IPS DF 6.9 (cell line): ENCODE data around the gene LYRM9.
"Not testable (repeated sequence)": the region's sequence is repeated elsewhere in the genome, so short reads cannot be mapped to it uniquely, and the experiment has no call there.

Experiments used
- DNase-seq: peaks from one replicate; pipeline ENCODE4 v3.0.0-alpha.2; 2013; ENCODE audit warnings: low read depth, low spot score
- H3K27ac ChIP-seq: one replicate; pipeline ENCODE4 v1.5.1; 2013; ENCODE audit warnings: low read length, control low read depth
- H3K27me3 ChIP-seq: 2 replicates; pipeline ENCODE4 v1.6.1; 2013; ENCODE audit warnings: mild to moderate bottlenecking, low read length; ENCODE audit not compliant: control insufficient read depth, insufficient read depth
- H3K36me3 ChIP-seq: 2 replicates; pipeline ENCODE4 v1.6.1; 2013; ENCODE audit warnings: low read length; ENCODE audit not compliant: control insufficient read depth, insufficient read depth
- H3K4me1 ChIP-seq: 2 replicates; pipeline ENCODE4 v1.6.1; 2013; ENCODE audit warnings: low read length; ENCODE audit not compliant: control insufficient read depth, insufficient read depth
- H3K4me3 ChIP-seq: 2 replicates; pipeline ENCODE4 v1.5.1; 2013; ENCODE audit warnings: mild to moderate bottlenecking, low read length
- H3K9me3 ChIP-seq: 2 replicates; pipeline ENCODE4 v1.6.1; 2013; ENCODE audit warnings: low read length, inconsistent platforms; ENCODE audit not compliant: control insufficient read depth, insufficient read depth
- WGBS: extraction: QIAGEN DNeasy Blood & Tissue Kit; methylation state at CpG from one replicate; pipeline ENCODE4 v1.1.7; 2013; ENCODE audit warnings: mixed read lengths, missing lambda C conversion rate; ENCODE audit not compliant: insufficient read length, insufficient coverage; 5-methylcytosine and 5-hydroxymethylcytosine counted together

LYRM9 gene

GRCh38 chr17:27893841-27894503 lies 807 bp upstream of the LYRM9 start:
- H3K27ac ChIP-seq: no peak overlapping the region
- H3K9me3 ChIP-seq: no peaks in the 10 kb centered on the region
- H3K4me3 ChIP-seq: no peak overlapping the region
- no peak for DNase-seq
- H3K36me3 ChIP-seq: no peaks in the 10 kb centered on the region
- H3K4me1 ChIP-seq: peaks cover 4% of the 10 kb centered on the region
- H3K27me3 ChIP-seq: no peaks in the 10 kb centered on the region
- WGBS: no CpG with 5 or more reads among the region's 7 CpGs

DNA sequence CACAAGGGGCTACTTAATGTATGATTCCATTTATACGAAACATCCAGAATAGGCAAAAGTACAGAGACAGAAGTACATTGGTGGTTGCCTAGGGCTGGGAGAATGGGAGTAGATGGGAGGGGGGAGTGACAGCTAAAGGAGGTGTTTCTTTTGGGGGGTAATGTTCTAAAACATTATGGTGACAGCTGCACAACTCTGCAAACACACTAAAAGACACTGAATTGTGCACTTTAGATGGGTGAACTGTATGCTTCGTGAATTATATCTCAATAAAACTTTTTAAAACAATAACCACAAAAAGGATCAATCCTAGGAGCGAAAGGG lies 661 bp downstream of the LYRM9 start:
- no peaks in the 10 kb centered on the region for H3K27me3 ChIP-seq
- H3K4me1 ChIP-seq: peaks cover 8% of the 10 kb centered on the region
- DNase-seq: no peak
- no peaks in the 10 kb centered on the region for H3K9me3 ChIP-seq
- H3K36me3 ChIP-seq: no peaks in the 10 kb centered on the region
- H3K4me3 ChIP-seq: peak overlapping the region; percentile 39; the same call in 1 of the 2 replicates
- no peak overlapping the region for H3K27ac ChIP-seq
- no CpG with 5 or more reads among the region's 3 CpGs for WGBS

GRCh38 chr17:27891841-27892240 lies 1.3 kb downstream of the LYRM9 start:
- Histone ChIP-seq H3K27me3 (no peaks in the 10 kb centered on the region), H3K27ac (no peak overlapping the region), H3K9me3 (no peaks in the 10 kb centered on the region), H3K36me3 (no peaks in the 10 kb centered on the region), H3K4me3 (no peak overlapping the region), H3K4me1 (peaks cover 6% of the 10 kb centered on the region)
- no peak for DNase-seq
- WGBS: no CpG with 5 or more reads among the region's 9 CpGs

- Histone ChIP-seq H3K4me1 (peaks cover 6% of the 10 kb centered on the region; the same call in 1 of the 2 replicates), H3K4me3 (no peak overlapping the region)
- no CpG with 5 or more reads among the region's 4 CpGs for WGBS
Measured at GRCh38 chr17:27889711-27890251, 3.4 kb downstream of the LYRM9 start.

DNA sequence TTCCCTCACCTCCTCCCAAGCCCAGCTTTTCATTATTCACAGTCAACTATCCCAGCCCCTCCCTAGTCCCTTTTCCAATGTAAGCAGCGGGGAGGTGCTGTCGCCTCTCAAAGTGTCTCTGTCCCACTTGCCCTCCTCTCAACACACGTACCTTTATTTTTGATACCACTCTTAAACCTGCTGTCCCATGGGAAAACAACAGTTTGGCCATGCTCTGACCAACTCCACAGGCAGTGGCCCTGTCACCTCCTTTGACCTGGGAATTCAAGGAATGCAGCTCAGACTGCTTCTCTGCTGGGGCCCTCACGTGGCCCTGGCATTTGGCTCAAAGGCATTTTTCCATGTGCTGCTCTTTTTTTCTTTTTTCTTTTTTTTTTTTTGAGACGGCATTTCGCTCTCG lies 4.2 kb downstream of the LYRM9 start:
- Histone ChIP-seq H3K4me3 (no peak overlapping the region), H3K27me3 (no peaks in the 10 kb centered on the region), H3K36me3 (no peaks in the 10 kb centered on the region), H3K9me3 (no peaks in the 10 kb centered on the region), H3K4me1 (peaks cover 6% of the 10 kb centered on the region; the same call in 1 of the 2 replicates), H3K27ac (no peak overlapping the region)
- WGBS: no CpG with 5 or more reads among the region's 7 CpGs
- DNase-seq: peak; percentile 58

More at GRCh38 chr17:27889711-27890251, 3.4 kb downstream of the LYRM9 start:
- DNase-seq: no peak
- H3K9me3 ChIP-seq: no peaks in the 10 kb centered on the region
- H3K27me3 ChIP-seq: no peaks in the 10 kb centered on the region
- H3K27ac ChIP-seq: no peak overlapping the region
- H3K36me3 ChIP-seq: no peaks in the 10 kb centered on the region

- Histone ChIP-seq H3K36me3 (no peaks in the 10 kb centered on the region), H3K9me3 (no peaks in the 10 kb centered on the region), H3K27ac (no peak overlapping the region), H3K27me3 (no peaks in the 10 kb centered on the region), H3K4me1 (peaks cover 6% of the 10 kb centered on the region; the same call in 1 of the 2 replicates), H3K4me3 (no peak overlapping the region)
- WGBS: no CpG with 5 or more reads among the region's 2 CpGs
- no peak for DNase-seq
Measured at GRCh38 chr17:27888067-27888466, 5.1 kb downstream of the LYRM9 start.

DNA sequence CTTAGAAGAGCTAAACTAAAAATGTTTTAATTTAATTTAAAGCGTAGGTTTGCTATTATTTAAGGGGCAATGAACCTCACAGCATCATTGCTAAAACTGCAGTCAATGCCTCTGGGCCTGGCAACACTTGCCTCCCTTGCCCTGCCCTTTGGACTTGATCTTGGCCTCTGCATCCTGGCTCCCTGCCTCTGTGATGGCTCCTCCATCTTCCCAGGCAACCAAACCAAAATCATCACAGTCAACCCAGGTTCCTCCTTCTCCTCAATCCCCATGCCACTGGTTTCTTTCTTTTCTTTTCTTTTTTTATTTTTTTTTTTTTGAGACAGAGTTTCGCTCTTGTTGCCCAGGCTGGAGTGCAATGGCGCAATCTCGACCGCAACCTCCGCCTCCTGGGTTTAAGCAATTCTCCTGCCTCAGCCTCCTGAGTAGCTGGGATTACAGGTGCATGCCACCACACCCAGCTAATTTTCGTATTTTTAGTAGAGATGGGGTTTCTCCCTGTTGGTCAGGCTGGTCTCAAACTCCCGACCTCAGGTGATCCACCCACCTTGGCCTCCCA lies 6.7 kb downstream of the LYRM9 start:
- H3K36me3 ChIP-seq, DNase-seq, H3K4me3 ChIP-seq, H3K27me3 ChIP-seq, H3K9me3 ChIP-seq, H3K27ac ChIP-seq, H3K4me1 ChIP-seq: not testable (repeated sequence)
- no CpG with 5 or more reads among the region's 8 CpGs for WGBS

DNA sequence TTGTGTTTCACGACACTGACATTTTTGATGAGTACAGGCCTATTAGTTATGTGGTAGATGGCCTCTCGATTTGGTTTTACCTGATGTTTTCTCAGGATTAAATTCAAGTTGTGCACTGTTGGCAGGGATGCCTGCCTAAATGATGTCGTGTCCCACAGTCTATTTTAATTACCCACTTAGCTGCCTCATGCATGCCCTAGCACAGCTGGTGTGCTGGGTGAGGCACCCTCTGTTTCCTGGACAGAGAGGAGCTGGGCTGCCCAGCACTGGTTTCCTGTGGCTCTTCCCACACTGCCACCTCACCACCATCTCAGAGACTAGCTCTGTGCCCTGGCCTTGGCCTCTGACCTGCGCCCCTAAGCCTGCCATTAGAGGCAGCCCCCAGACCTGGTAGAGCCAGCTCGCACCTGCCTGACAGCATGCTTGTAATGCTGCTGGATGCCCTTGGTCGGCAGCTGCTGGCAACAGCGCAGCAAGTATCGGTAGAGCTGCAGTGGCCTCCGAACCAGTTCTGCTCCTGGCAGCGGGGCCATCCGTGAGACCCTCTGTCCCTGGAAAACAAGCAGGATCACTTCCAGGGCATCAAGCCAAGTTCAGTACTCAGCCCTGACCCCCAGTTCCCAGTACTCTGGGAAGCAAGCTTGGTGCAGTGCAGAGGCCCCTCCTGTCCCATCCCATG lies 10.9 kb downstream of the LYRM9 start:
- Histone ChIP-seq H3K36me3 (no peaks in the 10 kb centered on the region), H3K27ac (no peak overlapping the region), H3K4me3 (no peak overlapping the region), H3K27me3 (no peaks in the 10 kb centered on the region), H3K4me1 (no peaks in the 10 kb centered on the region), H3K9me3 (no peaks in the 10 kb centered on the region)
- no peak for DNase-seq
- WGBS: no CpG with 5 or more reads among the region's 11 CpGs

GRCh38 chr17:27879987-27880608 lies 13.1 kb downstream of the LYRM9 start:
- no CpG with 5 or more reads among the region's 3 CpGs for WGBS
- Histone ChIP-seq H3K4me3 (no peak overlapping the region), H3K27me3 (no peaks in the 10 kb centered on the region), H3K4me1 (no peaks in the 10 kb centered on the region), H3K27ac (no peak overlapping the region), H3K36me3 (no peaks in the 10 kb centered on the region), H3K9me3 (no peaks in the 10 kb centered on the region)
- peak; percentile 41 for DNase-seq

GRCh38 chr17:27878776-27879562 lies 14.2 kb downstream of the LYRM9 start:
- H3K27me3 ChIP-seq: no peaks in the 10 kb centered on the region
- H3K36me3 ChIP-seq: no peaks in the 10 kb centered on the region
- no peak overlapping the region for H3K27ac ChIP-seq
- DNase-seq: no peak
- no peaks in the 10 kb centered on the region for H3K9me3 ChIP-seq
- H3K4me3 ChIP-seq: no peak overlapping the region
- WGBS: no CpG with 5 or more reads among the region's 13 CpGs
- H3K4me1 ChIP-seq: no peaks in the 10 kb centered on the region
